Upper lobe of left lung (tissue), 6 donors: Measurements from ENCODE around the gene CHCHD6. TPM values are rescaled to one million over a fixed set of nuclear protein-coding genes. Genes with fewer than 3 reads are reported as not detected.

ENCODE experiments used
- ATAC-seq, 2 donors: fragments of 200-7000 bp; cut with Tn5 transposase; one replicate each; pipeline ENCODE4 v1.9.1; 2022; ENCODE audit warnings: mild to moderate bottlenecking in 2 of 2, moderate library complexity in 2 of 2; ENCODE audit not compliant: low FRiP score in 2 of 2
- DNase-seq, 2 donors: peaks; one replicate each; pipeline ENCODE4 v3.0.0-alpha.2; 2019 to 2020
- H3K27ac ChIP-seq, 4 donors: fragments of 200-600 bp; sonication (generic); one replicate each; pipeline ENCODE4 v1.5.1; 2016 to 2019
- H3K27me3 ChIP-seq, 4 donors: fragments of 200-600 bp; sonication (generic); one replicate each; pipeline ENCODE4 v1.5.1; 2017 to 2019
- H3K36me3 ChIP-seq, 4 donors: fragments of 200-600 bp; sonication (generic); one replicate each; pipeline ENCODE4 v1.5.1; 2016 to 2019
- H3K4me1 ChIP-seq, 4 donors: fragments of 200-600 bp; sonication (generic); one replicate each; pipeline ENCODE4 v1.5.1; 2018 to 2019
- H3K4me3 ChIP-seq, 4 donors: fragments of 200-600 bp; sonication (generic); one replicate each; pipeline ENCODE4 v1.5.1; 2017 to 2019; ENCODE audit warnings: mild to moderate bottlenecking in 2 of 4, moderate library complexity in 1 of 4
- H3K9me3 ChIP-seq, 4 donors: fragments of 200-600 bp; sonication (generic); one replicate each; pipeline ENCODE4 v1.5.1; 2018 to 2019
- CTCF ChIP-seq, 6 experiments: fragments of 450-650 bp in 4 of 6; fragments of 200-600 bp in 2 of 6; sonication (generic) in 2 of 6; IDR thresholded peaks; one replicate each; pipeline ENCODE4 v1.5.1; 2016 to 2019; ENCODE audit warnings: antibody characterized with exemption in 6 of 6
- EP300 ChIP-seq, 4 donors: sonication (generic); formaldehyde crosslinking; IDR thresholded peaks; one replicate each; pipeline ENCODE4 v1.5.1; 2017; ENCODE audit warnings: antibody characterized with exemption in 4 of 4, control low read depth in 2 of 4
- POLR2A ChIP-seq, 4 donors: fragments of 450-650 bp; IDR thresholded peaks; one replicate each; pipeline ENCODE4 v1.5.1; 2016 to 2017; ENCODE audit warnings: antibody characterized with exemption in 4 of 4, mild to moderate bottlenecking in 2 of 4
- POLR2AphosphoS5 ChIP-seq, 2 donors: sonication (generic); formaldehyde crosslinking; IDR thresholded peaks; one replicate each; pipeline ENCODE4 v1.5.1; 2017; ENCODE audit warnings: antibody characterized with exemption in 2 of 2
- WGBS, 2 donors: methylation state at CpG; one replicate each; pipeline ENCODE4 v1.1.5; 2017 to 2018; 5-methylcytosine and 5-hydroxymethylcytosine counted together
- total RNA-seq, 6 donors: library from RNA; depleted of rRNA in 4 of 6; stranded (reverse); fragments of >200 nt in 4 of 6; gene quantifications; one replicate each; pipeline versions ENCODE4 v1.1.0 to v1.2.1, GENCODE V29; 2016 to 2021
- donor health status: DM: no; HTN: no; CAD: no; lungs with moderate emphysema.
- donor health status: DM: no; HTN: yes; CAD: no; lungs with severe emphysema.

CHCHD6 gene
- total RNA-seq, 6 donors from 2014 or later: 16.6 to 35.6 (median 21.8) TPM

- 7 to 10% methylated on average over 8 to 12 of the region's 12 CpGs for WGBS, 2 donors
- Histone ChIP-seq H3K4me1 (peaks cover 26 to 48% (median 34%) of the 10 kb centered on the region in 4 donors), H3K9me3 (no peaks in the 10 kb centered on the region), H3K36me3 (no peaks in the 10 kb centered on the region), H3K27me3 (no peaks in the 10 kb centered on the region), H3K4me3 (peak overlapping the region in 3 of 4 donors; percentile 55 to 74 (median 69)), H3K27ac (peak overlapping the region in 3 of 4 donors; percentile 78 to 91 (median 82))
- no peak for TF ChIP-seq POLR2AphosphoS5 (IDR thresholded peaks at IDR 0.05)
- no peak for TF ChIP-seq POLR2A (IDR thresholded peaks at IDR 0.05)
- TF ChIP-seq EP300 (IDR thresholded peaks at IDR 0.05): no peak
- no peak for TF ChIP-seq CTCF (IDR thresholded peaks at IDR 0.05)
- DNase-seq (no peak), ATAC-seq (peak in 1 of 2 donors; percentile 46)
These were observed 278.1 kb downstream of the CHCHD6 start for GRCh38 chr3:126982126-126982470.

- TF ChIP-seq EP300 (IDR thresholded peaks at IDR 0.05): no peak
- TF ChIP-seq POLR2AphosphoS5 (IDR thresholded peaks at IDR 0.05): peak; percentile 6 to 11
- TF ChIP-seq CTCF (IDR thresholded peaks at IDR 0.05): peak; percentile 91 to 98 (median 96)
- TF ChIP-seq POLR2A (IDR thresholded peaks at IDR 0.05): peak in 1 of 4 donors; percentile 56
- Histone ChIP-seq H3K4me3 (peak within 1 kb of the TSS; percentile 67 to 95 (median 72)), H3K9me3 (no peaks in the 10 kb centered on the region), H3K36me3 (no peaks in the 10 kb centered on the region), H3K27ac (peak within 1 kb of the TSS; percentile 78 to 91 (median 81)), H3K4me1 (peaks cover 28 to 53% (median 35%) of the 10 kb centered on the region in 4 donors), H3K27me3 (no peaks in the 10 kb centered on the region)
- DNase-seq (peak; percentile 80 to 96), ATAC-seq (peak; percentile 86 to 96)
- 0 to 1% methylated on average over 1 to 26 of the region's 89 CpGs for WGBS, 2 donors
These were observed 278.6 kb downstream of the CHCHD6 start, which contains the start of gene PLXNA1 for GRCh38 chr3:126982471-126983175. Gene PLXNA1, plus strand, starts transcription at chr3:126983115. Its CDS starts 5,479 bp downstream, at chr3:126988594.

GRCh38 chr3:126983276-126983652 lies 279.2 kb downstream of the CHCHD6 start:
- H3K9me3 ChIP-seq: no peaks in the 10 kb centered on the region
- H3K4me3 ChIP-seq: peak overlapping the region; percentile 67 to 95 (median 72)
- H3K27me3 ChIP-seq: no peaks in the 10 kb centered on the region
- peaks cover 28 to 53% (median 35%) of the 10 kb centered on the region in 4 donors for H3K4me1 ChIP-seq
- H3K27ac ChIP-seq: peak overlapping the region in 1 of 4 donors; percentile 83
- WGBS, 2 donors: 0% methylated on average over 2 of the region's 70 CpGs; no CpG with 5 or more reads in 1 of the 2 donors
- ATAC-seq (no peak), DNase-seq (peak in 1 of 2 donors; percentile 91)
- peak in 4 of 6 experiments; percentile 13 to 35 (median 24) for TF ChIP-seq CTCF (IDR thresholded peaks at IDR 0.05)
- no peak for TF ChIP-seq EP300 (IDR thresholded peaks at IDR 0.05)
- TF ChIP-seq POLR2AphosphoS5 (IDR thresholded peaks at IDR 0.05): no peak
- H3K36me3 ChIP-seq: no peaks in the 10 kb centered on the region

- Histone ChIP-seq H3K27ac (peak overlapping the region in 3 of 4 donors; percentile 43 to 83 (median 54)), H3K36me3 (peaks cover 0 to 5% (median 2%) of the 10 kb centered on the region in 4 donors), H3K4me1 (peaks cover 28 to 53% (median 35%) of the 10 kb centered on the region in 4 donors), H3K27me3 (no peaks in the 10 kb centered on the region), H3K4me3 (peak overlapping the region; percentile 67 to 95 (median 72)), H3K9me3 (no peaks in the 10 kb centered on the region)
- WGBS, 2 donors: 0 to 3% methylated on average over 10 to 34 of the region's 61 CpGs
- DNase-seq (peak in 1 of 2 donors; percentile 89), ATAC-seq (no peak)
- TF ChIP-seq POLR2AphosphoS5 (IDR thresholded peaks at IDR 0.05) (no peak), CTCF (IDR thresholded peaks at IDR 0.05) (peak in 1 of 6 experiments; percentile 2), EP300 (IDR thresholded peaks at IDR 0.05) (no peak), POLR2A (IDR thresholded peaks at IDR 0.05) (peak in 1 of 4 donors; percentile 20)
These were observed 279.8 kb downstream of the CHCHD6 start for GRCh38 chr3:126983653-126984390.
